ENCODE results near the gene CXorf38.
A peak's percentile ranks its signal among the peaks of the same experiment; 100 is the strongest.

CXorf38 gene, protein sequence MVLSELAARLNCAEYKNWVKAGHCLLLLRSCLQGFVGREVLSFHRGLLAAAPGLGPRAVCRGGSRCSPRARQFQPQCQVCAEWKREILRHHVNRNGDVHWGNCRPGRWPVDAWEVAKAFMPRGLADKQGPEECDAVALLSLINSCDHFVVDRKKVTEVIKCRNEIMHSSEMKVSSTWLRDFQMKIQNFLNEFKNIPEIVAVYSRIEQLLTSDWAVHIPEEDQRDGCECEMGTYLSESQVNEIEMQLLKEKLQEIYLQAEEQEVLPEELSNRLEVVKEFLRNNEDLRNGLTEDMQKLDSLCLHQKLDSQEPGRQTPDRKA
- total RNA-seq, result 72.8 to 95.5 (median 83.5) reads per million in 4 experiments

DNA sequence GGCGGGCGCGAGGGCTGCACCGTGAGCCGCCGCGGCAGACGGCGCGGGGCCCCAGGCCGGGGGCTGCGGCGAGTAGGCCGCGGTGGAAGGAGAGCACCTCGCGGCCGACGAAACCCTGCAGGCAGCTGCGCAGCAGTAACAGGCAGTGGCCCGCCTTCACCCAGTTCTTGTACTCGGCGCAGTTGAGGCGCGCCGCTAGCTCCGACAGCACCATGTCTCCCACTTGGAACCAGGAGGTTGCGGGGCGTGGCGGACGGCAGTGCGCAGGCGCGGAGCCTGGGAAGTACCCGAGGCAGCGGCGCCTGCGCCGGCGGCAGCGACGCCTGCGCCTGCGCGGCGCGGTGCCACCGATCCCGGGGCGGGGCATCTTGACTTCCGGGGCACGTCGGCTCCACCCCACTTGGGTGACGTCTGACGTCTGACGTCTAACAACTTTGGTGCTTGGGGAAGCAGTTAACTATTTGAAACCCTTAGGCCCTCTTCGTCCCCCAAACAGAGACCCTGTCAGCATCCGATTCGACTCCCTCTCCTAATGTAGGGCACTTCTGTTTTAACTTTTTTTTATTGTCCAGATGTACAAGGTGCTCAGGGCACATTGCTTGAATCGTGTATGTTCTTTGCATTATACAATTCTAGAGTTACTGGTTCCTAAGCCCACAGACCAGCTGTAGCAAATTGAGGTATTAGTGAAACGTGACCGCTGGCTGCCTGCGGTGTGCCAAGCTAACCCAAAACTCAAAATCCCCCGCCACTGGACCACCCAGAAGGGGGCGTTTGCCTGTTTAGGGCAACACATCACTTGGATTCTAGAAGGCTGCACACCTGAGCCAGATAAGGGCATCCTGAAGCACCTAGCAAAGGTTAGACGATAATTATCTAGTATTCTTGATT lies at the start of gene CXorf38:
CXorf38 (minus strand) TSS at position 255 of the 891 bp plus-strand sequence; CDS start at position 214, 41 bp downstream.
- DNase-seq, result peak; percentile 88

DNA sequence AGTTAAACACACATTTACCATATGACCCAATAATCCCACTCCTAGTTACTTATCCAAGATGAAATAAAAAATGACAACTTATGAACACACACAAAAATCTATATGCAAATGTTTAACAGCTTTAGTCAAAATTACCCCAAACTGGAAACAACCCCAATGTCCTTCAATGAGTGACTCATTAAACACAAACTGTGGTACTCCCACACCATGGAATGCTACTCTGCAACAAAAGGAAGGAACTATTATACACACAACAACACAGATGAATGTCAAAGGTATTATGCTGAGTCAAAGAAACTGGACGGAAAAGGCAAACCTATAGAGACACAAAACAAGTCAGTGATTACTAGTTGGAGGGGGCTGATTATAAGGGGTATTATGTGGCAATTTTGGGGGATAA lies 47.4 kb upstream of the CXorf38 start:
- DNase-seq, result no peak

DNA sequence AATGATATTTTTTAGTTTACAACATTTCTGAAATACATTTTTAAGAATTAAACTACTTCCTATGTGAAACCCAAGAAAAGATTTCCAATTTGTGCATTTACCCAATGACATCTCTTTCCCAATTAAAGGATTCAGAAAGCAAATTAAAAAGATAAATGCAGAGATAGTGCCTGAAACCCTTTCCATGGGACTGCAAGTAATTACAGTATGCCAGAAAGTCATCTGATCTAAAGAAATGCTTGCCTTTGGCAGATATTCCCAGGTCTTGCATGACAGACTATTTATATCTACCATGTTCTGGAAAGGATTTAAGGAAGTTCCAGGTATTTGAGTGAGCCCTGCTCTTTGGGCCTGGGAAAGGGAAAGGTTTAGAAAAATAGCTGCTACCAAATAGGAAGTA lies 41.6 kb upstream of the CXorf38 start:
- no peak for DNase-seq

DNA sequence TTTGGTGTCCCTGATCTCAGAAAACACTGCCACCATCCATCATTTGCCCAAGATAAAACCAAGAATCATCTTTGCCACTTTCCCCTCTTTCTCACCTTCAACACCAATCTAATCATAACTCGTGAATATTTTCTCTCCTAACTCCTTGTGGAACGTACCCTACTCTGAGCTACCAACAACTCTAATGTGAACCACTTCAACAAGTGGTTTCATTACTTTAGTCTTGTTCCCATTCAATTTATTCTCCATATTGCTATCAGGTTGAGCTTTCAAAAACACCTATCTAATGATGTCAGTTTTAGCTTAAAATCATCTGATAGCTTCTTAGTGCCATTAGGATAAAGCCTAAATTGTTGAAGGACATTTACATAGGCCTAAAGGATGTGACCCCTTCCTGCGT lies 39.8 kb upstream of the CXorf38 start:
- no peak for DNase-seq

DNA sequence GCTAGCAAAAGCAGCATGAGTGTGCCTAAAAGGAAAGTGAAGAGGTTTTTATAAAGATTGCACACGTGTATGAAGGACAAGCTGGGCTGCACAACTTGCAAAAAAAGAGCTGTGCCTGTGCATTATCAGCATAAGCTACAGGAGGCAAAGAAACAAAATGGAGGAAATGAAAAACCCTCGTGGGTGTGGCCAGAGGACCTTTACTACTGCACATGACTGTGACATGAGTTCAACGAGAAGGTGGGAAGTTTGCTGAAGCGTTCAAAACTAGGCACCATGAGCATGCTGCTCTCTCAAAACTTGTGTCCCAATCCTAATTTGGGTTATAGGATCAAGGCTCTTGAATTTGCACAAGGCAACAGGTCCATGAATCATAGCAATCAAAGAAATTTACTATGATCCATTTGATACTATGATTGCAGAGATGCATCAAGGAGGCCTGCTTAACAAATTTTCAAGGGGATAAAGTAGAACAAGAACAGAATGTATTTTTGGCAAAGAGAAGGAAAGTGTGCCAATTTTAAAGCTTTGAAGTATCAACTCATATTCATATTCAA lies 38.1 kb upstream of the CXorf38 start:
- DNase-seq, result no peak

DNA sequence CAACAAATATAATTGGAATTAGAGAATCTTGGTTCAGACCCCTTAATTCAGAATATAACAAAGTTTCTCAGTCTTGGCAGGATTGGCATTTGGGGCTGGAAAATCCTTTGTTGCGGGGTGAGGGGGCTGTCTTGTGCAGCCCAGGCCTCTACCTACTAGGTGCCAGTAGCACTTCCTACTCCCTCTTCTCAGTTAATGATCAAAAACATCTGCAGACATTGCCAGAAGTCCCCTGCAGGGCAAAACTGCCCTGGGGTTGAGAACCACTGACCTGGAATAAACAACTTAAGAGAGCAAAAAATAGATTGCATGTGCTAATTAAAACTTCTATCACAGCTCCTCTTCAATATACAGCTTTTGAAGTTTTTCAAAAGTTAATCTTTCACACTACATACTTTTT lies 36.7 kb upstream of the CXorf38 start:
- DNase-seq, result no peak

DNA sequence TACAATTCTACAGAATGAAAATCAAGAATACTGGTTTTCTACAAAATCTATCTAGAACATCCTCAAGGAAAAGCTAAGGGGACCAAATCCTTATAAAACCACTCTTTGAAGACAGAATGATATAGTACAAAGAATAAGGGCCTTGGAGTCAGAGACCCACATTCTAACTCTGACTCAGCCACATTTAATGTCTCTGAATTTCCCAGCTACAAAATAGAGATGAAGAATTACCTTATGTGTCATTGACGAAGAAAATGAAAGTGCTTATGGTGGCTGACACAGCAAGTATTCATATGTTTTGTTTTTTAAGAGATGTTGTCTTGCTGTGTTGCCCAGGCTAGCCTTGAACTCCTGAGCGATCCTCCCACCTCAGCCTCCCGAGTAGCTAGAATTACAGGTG lies 35.9 kb upstream of the CXorf38 start:
- no peak for DNase-seq

DNA sequence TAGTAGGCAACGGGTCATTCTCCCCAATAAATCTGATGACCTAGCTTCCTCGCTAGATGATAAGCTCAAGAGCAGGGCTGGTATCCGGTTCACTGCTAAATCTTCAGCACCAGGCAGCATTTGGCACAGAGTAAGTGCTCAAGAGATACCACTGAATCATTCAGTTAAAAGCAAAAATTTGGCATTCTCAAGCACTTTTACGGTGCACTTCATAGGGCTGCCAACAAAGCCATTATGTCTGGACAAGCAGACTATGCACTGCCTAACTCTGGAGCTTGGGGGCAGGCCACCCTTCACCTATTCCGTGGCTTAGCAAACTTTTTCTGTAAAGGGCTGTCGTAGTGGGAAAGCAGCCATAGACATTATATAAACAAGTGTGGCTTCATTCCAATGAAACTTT lies 23.8 kb upstream of the CXorf38 start:
- no peak for DNase-seq

DNA sequence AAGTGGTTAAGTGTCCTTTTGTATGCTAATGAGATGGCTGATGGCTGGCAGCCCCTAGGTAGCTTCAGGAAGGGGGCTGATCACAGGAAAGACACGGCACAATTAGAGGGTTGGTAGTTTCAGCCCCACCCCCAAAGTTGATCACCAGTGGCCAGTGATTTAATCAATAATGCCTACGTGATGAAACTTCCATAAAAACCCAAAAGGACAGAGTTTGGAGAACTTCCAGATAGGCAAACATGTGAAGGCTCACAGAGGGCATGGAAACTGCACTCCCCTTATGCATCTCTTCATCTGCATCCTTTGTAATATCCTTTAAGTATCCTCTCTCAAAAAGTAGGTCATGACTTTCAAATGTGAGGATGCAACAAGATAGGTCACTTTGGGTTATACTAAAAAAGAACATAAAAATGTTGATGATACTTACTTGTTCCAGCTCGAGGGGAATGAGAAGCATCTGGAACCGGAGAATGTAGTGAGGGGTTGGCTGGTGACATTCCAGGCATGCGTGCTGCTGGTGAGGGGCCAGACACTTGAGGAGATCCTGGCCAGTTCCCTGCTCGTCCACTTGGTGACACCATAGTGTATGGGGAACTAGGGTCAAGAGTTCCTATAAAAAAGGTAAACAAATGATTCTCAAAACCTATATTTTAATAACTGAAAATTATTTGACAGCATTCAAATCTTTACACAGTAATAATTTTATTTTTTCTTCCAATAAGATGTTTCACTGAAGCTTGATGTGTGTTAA lies 16.7 kb upstream of the CXorf38 start:
- no peak for DNase-seq

DNA sequence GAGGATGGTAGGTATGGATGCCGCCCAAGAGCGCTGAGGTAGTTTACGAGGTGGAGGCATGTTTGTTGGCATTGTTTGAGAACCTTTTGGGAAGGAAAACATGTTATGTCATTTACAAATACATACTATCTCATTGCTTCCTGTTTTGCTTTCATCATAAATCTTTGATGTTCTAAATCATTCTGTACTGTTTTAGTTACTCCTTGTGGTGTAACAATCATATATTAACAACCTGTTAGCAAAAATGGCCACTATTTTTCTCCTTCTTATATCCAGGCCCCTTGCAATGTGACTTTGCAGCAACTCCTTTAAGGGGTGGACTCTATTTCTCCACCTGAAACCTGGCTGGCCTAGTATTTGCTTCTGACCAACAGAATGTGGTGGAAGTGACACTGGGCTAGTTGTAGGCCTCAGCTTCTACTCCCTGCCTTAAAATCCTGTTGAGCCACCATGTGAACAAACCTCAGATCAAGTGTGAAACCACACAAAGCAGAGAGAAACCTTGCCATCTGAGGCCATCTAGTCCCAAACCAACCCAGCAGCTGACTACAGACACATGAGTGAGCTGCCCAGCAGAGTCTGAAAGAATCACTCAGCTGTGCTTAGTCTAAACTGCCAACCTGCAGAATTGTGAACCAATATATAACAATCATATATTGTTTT lies 15.8 kb upstream of the CXorf38 start:
- DNase-seq, result no peak

DNA sequence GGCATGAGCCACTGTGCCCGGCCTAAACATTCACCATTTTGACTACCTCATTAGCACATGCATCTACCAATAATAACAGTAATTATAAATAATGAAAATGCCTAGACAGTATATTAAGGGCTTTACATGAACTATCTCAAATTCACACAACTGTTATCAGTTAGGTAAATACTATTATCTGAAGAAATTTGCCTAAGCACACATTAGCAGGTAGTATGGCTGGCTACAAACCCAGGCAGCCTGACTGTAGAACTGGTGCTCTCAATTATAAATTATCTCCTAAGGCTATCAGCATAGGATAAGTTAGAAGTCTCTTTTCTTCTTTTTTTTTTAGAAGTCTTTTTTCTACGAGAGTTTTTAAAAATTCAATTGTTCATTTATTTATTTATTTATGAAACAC lies 14.1 kb upstream of the CXorf38 start:
- DNase-seq, result no peak

DNA sequence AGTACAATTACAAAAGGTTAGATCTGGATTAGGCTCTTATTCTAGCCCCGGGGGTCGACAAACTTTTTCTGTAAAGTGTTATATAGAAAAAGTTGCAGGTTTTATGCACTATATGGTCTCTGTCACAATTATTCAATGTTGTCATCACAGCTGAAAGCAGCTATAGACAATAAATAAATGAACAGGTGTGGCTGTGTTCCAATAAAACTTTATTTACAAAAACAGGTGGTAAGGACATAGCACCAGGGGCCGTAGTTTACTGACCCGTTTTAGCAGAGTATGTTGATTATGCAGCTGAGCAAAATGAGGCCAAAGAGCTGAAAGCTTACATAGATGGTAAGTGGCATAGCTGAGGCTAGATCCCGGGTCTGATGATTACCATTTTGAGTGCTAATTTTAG lies 13.0 kb upstream of the CXorf38 start:
- no peak for DNase-seq

DNA sequence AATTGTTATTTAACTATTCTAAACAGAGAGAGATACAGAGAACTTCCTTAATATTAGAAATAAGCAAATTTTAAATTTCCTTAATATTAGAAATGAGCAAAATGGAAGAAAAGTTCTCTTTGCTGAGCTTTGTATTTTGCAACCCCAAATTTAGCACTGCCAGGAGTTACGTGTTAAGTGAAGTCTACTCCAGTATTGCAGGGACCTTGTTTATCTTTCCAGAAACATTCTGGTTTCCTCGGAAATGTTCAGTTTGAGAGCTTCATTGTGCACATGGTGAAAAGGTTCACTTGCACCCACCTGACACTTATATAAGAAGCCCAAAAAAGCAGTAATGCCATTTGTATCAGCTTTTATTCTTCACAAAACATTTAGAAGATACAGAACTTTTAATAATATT lies 6.2 kb upstream of the CXorf38 start:
- no peak for DNase-seq

DNA sequence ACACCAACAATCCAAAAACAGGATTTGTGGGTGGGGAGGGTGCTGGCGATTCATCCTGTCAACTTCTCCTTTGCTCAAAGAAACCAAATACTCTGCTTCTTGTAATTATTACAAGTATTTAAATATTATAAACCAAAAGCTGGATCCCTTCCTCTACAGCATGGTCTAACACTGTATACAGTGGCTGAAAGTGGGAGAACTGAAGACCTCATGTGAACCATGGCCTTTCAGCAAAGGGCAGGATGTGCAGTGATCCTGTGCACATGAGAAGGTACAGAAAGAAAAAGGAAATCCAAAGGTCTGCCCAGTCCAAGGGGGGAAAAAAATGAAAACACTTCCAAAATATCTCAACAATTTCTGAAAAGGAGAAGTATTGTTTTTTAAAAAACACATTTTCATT lies 5.3 kb upstream of the CXorf38 start:
- no peak for DNase-seq

DNA sequence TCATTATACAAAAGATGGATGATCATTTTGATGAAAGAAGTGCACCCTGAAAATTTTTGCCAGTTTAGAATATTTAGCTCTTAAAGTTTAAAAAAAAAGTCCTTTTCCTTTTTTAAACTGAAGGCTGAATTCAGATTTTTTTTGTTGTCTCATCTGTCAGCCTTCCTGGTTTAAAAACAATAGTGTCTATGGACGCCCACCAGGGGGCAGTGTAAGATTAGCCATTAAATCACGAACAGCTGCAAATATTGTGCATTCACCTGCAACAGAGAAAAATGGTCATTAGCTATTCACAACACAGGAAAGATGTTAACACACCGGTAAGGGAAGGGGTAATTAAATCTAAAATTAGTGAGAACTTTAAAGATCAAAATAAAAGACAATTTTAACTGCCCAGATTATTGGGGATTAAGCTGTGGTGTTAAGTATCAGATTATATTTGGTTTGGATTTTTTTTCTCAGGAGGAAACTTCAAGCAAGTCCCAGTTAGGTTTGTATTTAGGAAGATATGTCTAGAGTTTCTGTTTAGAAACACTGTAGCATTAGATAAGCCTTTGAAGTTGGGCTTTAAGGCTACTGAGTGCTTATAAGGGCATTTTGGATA lies 4.4 kb upstream of the CXorf38 start:
- peak; percentile 56 for DNase-seq

DNA sequence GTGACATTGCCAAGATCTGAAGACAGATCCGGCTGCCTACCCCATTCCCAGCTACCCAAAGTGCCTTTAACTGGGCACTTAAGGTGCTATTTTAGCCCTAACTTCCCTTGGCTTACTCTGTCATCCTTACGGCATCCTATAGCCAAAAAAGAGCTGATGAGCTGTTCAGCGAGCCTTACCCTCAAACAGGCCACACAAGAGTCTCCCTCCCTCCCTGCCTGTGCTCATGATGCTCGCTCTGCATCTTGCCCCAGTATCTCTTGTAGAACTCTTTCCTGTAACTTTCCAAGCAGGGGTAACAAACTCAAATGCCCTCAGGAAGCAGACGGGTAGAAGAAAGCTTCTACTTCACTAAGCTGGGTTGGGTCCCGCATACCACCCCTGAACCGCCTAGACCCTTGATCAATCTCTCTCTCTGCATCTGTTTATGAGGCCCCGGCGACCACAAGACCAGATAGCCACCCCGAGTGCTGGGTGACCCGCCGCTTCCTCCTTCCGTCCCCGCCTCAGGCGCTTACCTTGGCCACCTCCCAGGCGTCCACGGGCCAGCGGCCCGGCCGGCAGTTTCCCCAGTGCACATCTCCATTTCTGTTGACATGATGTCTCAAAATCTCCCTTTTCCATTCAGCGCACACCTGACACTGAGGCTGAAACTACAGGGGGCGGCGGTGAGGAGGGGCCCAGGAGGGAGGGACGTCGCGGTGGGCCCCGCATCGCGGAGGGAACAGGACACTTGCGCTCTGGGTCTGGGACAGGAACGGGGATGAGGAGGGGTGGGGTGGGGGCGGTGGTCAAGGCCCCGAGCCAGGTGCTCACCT lies 663 bp downstream of the CXorf38 start:
- DNase-seq, result peak; percentile 12

DNA sequence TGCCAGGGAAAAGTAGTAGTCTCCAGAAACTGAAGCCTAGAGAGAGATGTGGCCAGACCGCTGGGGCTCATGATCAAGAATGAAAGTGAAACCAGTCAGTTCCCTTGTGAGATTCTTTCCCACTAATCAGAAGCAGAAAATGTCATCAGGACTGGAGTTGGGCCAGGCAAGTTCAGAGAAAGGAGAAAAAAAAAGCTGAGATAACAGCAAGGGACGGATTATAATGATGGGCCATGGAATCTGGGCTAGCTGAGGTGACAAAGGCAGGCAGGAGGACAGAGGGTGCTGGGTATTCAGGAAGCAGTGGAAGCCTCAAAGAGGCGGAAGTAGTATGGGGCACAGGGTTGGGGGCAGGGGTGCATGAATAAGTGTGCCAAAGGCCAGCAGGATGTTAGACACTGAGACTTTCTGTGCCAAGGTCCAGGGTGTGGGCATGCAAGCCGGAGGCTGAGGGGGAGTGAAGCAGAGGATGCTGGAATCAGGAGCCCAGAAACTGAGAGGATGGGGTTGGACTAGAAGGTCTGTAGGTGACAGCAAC lies 2.5 kb downstream of the CXorf38 start:
- peak; percentile 6 for DNase-seq

DNA sequence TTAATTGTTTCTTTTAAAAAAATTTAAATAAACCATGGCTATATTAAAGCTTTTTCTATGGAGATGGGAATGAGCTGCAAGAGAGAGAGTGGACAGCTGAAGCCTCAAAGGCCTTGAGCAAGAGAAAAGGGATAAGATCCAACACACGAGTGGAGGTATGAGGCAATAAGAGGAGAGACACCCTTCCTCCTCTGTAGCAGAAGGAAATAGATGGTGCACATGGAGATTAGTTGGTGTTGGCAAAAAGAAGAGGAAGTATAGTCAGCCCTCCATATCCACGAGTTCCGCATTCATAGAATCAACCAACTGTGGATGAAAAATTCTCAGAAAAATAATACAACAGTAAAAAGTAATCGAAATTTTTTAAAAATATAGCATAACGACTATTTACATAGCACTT lies 3.2 kb downstream of the CXorf38 start:
- no peak for DNase-seq

DNA sequence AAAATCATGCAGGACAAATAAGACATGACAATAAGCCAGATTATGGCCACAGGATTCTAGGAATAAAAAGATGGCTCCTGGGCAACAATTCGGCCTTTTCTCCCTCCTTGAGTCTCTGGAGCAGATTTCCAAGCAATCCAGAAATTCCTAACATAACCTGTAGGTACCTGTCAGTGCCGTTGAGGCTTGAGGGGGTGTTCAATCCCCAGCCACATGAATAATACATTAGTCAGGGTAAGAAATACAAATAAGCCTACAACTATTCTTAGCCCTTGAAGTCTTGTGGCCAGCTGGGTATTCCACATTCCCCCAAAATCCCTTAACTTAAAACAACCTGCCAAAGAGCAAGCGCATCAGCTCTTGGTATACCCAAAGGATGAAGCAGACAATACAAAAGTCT lies 9.7 kb downstream of the CXorf38 start:
- no peak for DNase-seq

DNA sequence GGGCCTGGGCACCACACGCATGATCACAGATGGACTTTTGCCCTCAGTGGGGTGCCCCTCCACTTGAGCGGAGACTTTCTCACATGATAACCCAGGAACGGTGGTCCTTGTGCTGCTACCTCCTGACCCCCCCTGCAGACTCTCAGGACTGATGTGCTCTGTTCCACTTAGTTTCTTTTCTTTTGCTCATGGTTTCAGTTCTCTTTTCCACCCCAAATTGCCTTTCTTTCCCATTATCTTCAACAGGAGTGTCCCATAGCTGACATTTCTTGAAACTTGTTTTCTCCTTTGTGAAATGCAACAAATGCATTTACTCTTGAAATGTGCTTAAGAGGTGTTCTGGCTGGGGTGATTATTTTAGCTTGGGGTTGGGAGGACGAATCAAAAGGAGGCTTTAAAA lies 15.2 kb downstream of the CXorf38 start:
- DNase-seq, result no peak

DNA sequence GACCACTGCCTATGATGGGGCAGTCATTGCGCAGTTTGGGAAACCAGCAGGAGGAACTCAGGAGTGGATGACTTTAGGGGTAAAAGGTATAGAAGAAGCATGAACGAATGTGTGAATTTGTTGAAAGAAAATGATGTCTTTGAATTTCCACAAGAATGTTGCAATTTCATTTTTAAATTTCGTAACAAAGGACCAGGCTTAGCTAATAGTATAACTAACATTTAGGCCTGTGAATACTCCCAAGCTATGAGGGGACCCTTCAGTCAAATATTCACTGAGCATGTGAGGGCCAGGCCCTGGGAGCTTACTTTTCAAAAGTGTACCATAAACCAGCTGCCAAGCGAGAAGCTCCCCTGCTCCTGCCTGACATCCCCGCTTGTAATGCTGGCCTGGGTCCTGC lies 18.9 kb downstream of the CXorf38 start:
- no peak for DNase-seq

Measured in effector CD8-positive, alpha-beta T cell (primary cell).